NCI-H2081 (cell line): ENCODE results near the gene SLC26A9.
"Not testable (repeated sequence)": the region's sequence is repeated elsewhere in the genome, so short reads cannot be mapped to it uniquely, and the experiment has no call there.

Experiments
- DNase-seq, 2 experiments: peaks; one replicate each; lab custom pipeline; 2025; lab: John Stamatoyannopoulos, UW

SLC26A9 gene

GRCh38 chr1:205891481-205891880 lies 51.8 kb downstream of the SLC26A9 start:
- DNase-seq, result not testable (repeated sequence)

GRCh38 chr1:205890631-205891030 lies 52.6 kb downstream of the SLC26A9 start:
- DNase-seq, result not testable (repeated sequence)

GRCh38 chr1:205889706-205890105 lies 53.5 kb downstream of the SLC26A9 start:
- not testable (repeated sequence) for DNase-seq

GRCh38 chr1:205889006-205889405 lies 54.2 kb downstream of the SLC26A9 start:
- not testable (repeated sequence) for DNase-seq

GRCh38 chr1:205883792-205884191 lies 59.5 kb downstream of the SLC26A9 start:
- no peak for DNase-seq

GRCh38 chr1:205880923-205881322 lies 62.3 kb downstream of the SLC26A9 start:
- no peak for DNase-seq

GRCh38 chr1:205879974-205880373 lies 63.3 kb downstream of the SLC26A9 start:
- DNase-seq, result no peak

GRCh38 chr1:205878026-205878425 lies 65.2 kb downstream of the SLC26A9 start:
- DNase-seq, result no peak

GRCh38 chr1:205873148-205873547 lies 70.1 kb downstream of the SLC26A9 start:
- DNase-seq, result not testable (repeated sequence)

- no peak for DNase-seq
Observed at GRCh38 chr1:205870236-205870635, 73.0 kb downstream of the SLC26A9 start.
